ENCODE data around the gene SCUBE2. TPM values are rescaled to one million over a fixed set of nuclear protein-coding genes. Genes with fewer than 3 reads are reported as not detected.

The SCUBE2 gene
- total and polyA plus RNA-seq, 4 donors = 0.14 to 1.4 (median 0.42) TPM; not detected in 1

DNA sequence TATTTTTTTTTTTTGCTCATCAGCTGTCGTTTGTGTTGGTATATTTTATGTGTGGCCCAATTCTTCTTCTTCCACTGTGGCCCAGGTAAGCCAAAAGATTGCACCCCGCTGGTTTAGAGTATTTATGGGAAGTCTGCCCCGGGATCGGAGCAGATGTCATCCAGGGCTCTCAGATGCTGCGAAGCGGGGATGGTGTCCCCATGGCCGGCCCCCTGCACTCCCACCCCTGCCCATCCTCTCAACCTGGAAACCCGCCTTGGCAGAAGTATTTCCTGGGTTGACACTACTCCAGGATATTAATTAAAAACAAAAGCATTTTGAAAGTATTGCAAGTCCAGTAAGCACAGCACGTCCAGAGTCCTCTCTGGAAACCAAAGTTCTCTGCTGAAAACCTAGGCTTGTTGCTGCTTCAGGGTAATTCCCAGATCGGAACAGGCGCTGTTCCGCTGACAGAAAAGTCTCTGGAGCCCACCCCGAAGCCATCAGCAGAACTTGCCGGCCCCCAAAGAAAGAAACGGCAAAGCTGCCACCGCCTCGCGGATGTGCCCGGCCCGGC, 833 bp downstream of the SCUBE2 start:
- peak overlapping the region in 1 of 3 donors; percentile 56 for H3K4me3 ChIP-seq (ENCODE audit: low read depth in 1 of 3, low read length in 3 of 3)
- H3K36me3 ChIP-seq (ENCODE audit: control insufficient read depth in 4 of 4, insufficient read depth in 3 of 4, low read depth in 1 of 4, low read length in 3 of 4) = no peaks in the 10 kb centered on the region
- H3K9me3 ChIP-seq (ENCODE audit: control insufficient read depth in 4 of 4, low read length in 3 of 4) = no peaks in the 10 kb centered on the region
- peaks cover 0 to 10% (median 7%) of the 10 kb centered on the region in 4 donors for H3K4me1 ChIP-seq (ENCODE audit: control insufficient read depth in 4 of 4, insufficient read depth in 4 of 4, low read length in 3 of 4)
- DNase-seq (ENCODE audit: low spot score) = no peak
- H3K9ac ChIP-seq (ENCODE audit: low read depth in 1 of 2, low read length in 2 of 2) = no peak overlapping the region
- TF ChIP-seq, protein P1, sequence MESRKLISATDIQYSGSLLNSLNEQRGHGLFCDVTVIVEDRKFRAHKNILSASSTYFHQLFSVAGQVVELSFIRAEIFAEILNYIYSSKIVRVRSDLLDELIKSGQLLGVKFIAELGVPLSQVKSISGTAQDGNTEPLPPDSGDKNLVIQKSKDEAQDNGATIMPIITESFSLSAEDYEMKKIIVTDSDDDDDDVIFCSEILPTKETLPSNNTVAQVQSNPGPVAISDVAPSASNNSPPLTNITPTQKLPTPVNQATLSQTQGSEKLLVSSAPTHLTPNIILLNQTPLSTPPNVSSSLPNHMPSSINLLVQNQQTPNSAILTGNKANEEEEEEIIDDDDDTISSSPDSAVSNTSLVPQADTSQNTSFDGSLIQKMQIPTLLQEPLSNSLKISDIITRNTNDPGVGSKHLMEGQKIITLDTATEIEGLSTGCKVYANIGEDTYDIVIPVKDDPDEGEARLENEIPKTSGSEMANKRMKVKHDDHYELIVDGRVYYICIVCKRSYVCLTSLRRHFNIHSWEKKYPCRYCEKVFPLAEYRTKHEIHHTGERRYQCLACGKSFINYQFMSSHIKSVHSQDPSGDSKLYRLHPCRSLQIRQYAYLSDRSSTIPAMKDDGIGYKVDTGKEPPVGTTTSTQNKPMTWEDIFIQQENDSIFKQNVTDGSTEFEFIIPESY (IDR thresholded peaks at IDR 0.05) = no peak
- TF ChIP-seq GABPA (IDR thresholded peaks at IDR 0.05 in 1 of 2, conservative IDR thresholded peaks at IDR 0.05 in 1 of 2) (no peak), RXRA (IDR thresholded peaks at IDR 0.05) (no peak), FOXA1 (IDR thresholded peaks at IDR 0.05) (no peak), NR2F2 (IDR thresholded peaks at IDR 0.05) (no peak), RAD21 (IDR thresholded peaks at IDR 0.05) (no peak), JUND (IDR thresholded peaks at IDR 0.05) (no peak), TAF1 (conservative IDR thresholded peaks at IDR 0.05) (no peak), YY1 (IDR thresholded peaks at IDR 0.05) (no peak), FOXA2 (IDR thresholded peaks at IDR 0.05) (no peak), HNF4A (conservative IDR thresholded peaks at IDR 0.05) (no peak), SP1 (IDR thresholded peaks at IDR 0.05) (no peak), HNF4G (IDR thresholded peaks at IDR 0.05) (no peak)
- TF ChIP-seq, protein P2, sequence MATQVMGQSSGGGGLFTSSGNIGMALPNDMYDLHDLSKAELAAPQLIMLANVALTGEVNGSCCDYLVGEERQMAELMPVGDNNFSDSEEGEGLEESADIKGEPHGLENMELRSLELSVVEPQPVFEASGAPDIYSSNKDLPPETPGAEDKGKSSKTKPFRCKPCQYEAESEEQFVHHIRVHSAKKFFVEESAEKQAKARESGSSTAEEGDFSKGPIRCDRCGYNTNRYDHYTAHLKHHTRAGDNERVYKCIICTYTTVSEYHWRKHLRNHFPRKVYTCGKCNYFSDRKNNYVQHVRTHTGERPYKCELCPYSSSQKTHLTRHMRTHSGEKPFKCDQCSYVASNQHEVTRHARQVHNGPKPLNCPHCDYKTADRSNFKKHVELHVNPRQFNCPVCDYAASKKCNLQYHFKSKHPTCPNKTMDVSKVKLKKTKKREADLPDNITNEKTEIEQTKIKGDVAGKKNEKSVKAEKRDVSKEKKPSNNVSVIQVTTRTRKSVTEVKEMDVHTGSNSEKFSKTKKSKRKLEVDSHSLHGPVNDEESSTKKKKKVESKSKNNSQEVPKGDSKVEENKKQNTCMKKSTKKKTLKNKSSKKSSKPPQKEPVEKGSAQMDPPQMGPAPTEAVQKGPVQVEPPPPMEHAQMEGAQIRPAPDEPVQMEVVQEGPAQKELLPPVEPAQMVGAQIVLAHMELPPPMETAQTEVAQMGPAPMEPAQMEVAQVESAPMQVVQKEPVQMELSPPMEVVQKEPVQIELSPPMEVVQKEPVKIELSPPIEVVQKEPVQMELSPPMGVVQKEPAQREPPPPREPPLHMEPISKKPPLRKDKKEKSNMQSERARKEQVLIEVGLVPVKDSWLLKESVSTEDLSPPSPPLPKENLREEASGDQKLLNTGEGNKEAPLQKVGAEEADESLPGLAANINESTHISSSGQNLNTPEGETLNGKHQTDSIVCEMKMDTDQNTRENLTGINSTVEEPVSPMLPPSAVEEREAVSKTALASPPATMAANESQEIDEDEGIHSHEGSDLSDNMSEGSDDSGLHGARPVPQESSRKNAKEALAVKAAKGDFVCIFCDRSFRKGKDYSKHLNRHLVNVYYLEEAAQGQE (IDR thresholded peaks at IDR 0.05) = no peak
- TF ChIP-seq, protein P3, sequence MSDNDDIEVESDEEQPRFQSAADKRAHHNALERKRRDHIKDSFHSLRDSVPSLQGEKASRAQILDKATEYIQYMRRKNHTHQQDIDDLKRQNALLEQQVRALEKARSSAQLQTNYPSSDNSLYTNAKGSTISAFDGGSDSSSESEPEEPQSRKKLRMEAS (IDR thresholded peaks at IDR 0.05) = no peak
- TF ChIP-seq, protein P4, sequence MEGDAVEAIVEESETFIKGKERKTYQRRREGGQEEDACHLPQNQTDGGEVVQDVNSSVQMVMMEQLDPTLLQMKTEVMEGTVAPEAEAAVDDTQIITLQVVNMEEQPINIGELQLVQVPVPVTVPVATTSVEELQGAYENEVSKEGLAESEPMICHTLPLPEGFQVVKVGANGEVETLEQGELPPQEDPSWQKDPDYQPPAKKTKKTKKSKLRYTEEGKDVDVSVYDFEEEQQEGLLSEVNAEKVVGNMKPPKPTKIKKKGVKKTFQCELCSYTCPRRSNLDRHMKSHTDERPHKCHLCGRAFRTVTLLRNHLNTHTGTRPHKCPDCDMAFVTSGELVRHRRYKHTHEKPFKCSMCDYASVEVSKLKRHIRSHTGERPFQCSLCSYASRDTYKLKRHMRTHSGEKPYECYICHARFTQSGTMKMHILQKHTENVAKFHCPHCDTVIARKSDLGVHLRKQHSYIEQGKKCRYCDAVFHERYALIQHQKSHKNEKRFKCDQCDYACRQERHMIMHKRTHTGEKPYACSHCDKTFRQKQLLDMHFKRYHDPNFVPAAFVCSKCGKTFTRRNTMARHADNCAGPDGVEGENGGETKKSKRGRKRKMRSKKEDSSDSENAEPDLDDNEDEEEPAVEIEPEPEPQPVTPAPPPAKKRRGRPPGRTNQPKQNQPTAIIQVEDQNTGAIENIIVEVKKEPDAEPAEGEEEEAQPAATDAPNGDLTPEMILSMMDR (IDR thresholded peaks at IDR 0.05; ENCODE audit: low read depth, low read length, missing input control) = no peak
- TF ChIP-seq, protein P5, sequence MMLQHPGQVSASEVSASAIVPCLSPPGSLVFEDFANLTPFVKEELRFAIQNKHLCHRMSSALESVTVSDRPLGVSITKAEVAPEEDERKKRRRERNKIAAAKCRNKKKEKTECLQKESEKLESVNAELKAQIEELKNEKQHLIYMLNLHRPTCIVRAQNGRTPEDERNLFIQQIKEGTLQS (IDR thresholded peaks at IDR 0.05) = no peak
- no peak overlapping the region for H3K27ac ChIP-seq (ENCODE audit: low read depth in 1 of 2, low read length in 2 of 2)
- H3K27me3 ChIP-seq (ENCODE audit: control insufficient read depth in 4 of 4, insufficient read depth in 4 of 4, low read length in 3 of 4) = peaks cover 0 to 5% (median 1%) of the 10 kb centered on the region in 4 donors
- WGBS = 40% methylated on average over 20 of the region's 20 CpGs
